HG03571 (cell line): ENCODE results near the gene SLX4.
A peak's percentile ranks its signal among the peaks of the same experiment; 100 is the strongest.

Source experiments
- ATAC-seq: cut with Tn5 transposase; IDR thresholded peaks from one replicate; pipeline ENCODE4 v1.9.1; 2021; ENCODE audit not compliant: unreplicated experiment

The SLX4 gene

GRCh38 chr16:3601614-3602319, 9.6 kb downstream of the SLX4 start:
- no peak for ATAC-seq

- ATAC-seq: no peak
Observed at GRCh38 chr16:3599922-3600321, 11.5 kb downstream of the SLX4 start.

- ATAC-seq: no peak
Observed at GRCh38 chr16:3599121-3599520, 12.3 kb downstream of the SLX4 start.

DNA sequence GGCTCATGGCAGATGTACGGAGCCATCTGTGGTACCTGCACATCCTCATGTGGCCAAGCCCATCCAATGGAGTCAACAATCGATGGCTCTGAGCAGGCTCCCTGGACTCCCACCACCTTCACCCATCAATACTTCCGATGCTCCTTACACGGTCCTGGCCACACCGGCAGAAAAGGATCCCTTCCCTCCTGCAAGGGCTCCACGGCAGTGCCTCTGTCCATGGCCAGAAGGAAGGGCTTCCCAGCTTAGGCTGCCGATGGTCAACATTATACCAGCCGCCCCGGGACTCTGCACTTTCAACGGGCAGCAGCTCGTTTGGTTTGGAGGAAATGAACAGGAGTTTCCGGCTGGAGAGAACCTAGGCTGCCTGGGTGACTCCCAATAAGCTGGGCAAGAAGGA, 13.2 kb downstream of the SLX4 start:
- ATAC-seq: no peak

GRCh38 chr16:3597676-3598075, 13.7 kb downstream of the SLX4 start:
- ATAC-seq: no peak

DNA sequence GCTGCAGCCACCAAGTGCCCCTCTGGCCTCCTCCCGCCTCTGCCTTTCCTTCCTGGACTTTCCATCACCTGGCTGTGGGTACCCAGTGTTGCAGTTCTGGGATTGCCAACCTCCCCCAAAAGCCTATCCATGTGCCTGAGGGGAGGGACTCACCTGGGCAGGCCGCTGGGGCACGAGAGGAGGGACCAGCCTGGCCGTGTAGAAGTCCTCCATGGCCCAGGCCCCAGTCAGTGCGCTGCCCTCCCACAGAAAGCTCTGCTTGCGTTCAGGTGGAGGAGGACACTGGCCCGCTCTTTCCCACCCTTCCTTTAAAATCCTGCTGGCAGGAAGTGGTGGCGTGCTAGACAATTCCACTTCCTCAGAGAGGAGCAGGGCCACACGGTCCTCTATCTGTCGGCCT, 14.2 kb downstream of the SLX4 start:
- ATAC-seq: no peak

GRCh38 chr16:3596101-3596861, 15.1 kb downstream of the SLX4 start:
- ATAC-seq: no peak

DNA sequence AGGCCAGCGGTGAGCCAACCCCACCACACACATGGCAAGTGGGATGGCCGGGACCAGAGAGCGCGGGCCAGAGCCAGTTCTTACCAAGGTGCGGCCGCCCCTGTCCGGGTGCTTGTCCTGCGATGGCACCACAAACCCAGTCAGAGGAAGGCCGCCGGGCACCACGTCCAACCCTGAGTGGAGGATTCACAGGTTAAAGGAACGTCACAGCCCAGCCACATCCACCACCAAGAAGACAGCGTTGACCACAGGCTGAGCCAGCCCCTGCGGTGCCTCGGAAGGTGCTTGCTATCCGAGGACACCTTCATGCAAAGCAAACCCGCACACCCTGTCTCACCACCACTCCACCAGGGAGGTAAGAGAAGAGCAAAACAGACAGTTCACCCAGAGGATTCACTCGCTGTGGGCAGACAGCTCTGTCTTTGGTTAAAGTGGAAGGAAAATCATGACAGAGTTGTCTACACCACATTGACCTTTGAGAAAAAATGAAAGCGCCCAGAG, 15.8 kb downstream of the SLX4 start:
- ATAC-seq: no peak

DNA sequence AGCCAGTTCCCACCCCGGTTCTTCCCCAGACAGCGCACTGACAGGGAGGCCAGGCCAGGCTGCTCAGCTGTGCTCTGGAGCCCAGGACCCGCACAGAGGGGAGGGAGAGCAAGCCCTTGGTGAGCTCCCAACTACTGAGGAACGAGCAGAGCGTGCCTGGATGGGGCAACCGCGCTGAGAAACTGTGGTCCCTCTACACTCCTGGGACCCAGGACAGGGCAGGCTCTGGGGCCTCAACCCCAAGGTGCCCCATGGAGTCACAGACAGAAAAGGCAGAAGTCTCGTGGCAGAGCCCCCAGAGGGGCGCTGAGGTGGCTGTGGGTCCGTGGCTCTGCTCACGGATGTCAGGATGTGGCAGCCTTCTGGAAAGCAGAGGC, 16.3 kb downstream of the SLX4 start:
- no peak for ATAC-seq

DNA sequence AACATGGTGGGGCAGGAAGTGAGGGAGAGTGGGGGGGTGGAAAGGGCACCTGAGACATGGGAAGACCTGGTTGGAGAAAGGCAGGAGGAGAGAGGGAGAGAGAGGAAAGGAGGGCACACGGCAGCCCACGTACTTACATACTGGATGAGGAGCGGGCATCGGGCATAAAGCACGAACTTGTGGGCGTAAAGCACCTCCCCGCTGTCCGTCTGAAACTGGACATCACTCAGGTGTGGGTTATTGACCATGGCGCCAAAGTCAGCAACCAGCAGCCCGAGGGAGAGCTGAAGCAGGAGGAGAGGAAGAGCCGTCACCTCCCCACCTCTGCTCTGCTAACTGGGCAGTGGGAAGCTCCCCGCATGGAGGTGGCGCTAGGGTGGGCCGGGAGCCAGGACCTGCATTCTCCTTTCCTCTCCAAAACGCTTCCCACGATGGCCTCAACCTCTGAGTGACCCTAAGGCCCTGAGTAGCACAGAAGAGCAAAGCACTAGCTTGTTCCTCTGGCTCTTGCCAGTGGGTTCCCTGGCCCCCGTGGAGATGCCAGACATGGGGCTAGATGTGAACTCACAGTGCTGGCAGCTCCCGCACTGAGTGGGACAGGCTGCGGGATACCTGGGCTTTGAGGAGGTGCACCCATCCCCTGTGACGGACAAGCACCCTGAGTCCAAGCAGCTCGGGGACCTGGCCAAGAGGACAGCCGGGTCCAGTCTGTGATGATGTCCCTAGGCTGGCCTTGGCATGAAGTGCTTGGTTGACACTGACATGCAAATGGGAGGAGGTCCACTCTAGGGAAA, 16.9 kb downstream of the SLX4 start:
- ATAC-seq: no peak

DNA sequence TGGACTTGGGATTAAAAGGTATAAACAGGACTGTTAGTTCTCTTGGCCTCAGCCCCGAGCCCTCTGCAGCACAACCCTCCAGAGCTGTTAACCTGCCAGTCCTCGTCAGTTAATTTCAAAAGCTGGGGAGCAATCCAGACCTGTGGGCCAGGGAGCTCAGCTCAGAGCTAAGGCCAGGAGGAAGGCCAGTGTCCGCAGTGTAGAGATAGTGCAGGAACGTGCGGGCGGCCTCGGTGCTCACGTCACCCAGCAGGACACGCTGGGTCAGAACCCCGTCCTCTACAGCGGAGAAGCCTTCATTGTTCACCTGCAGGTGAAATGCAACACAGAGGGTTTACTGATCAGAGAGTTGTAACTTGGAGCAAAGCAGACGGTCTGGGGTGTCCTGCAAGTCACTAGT, 18.8 kb downstream of the SLX4 start:
- no peak for ATAC-seq

GRCh38 chr16:3591991-3592390, 19.4 kb downstream of the SLX4 start:
- no peak for ATAC-seq

DNA sequence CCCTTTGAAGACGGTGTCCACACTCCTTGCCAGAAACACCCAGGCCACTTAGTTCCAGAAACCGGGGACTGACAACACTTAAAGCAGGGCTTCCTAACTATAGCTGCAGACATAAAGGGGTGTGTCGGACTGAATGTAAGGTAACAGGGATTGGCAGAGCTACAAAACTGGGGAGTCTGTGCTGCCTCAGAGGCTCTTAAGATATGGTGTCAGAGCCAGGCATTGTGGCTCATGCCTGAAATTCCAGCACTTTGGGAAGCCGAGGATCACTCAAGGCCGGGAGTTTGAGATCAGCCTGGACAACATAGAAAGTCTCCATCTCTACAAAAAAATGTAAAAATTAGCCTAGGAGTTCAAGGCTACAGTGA, 20.0 kb downstream of the SLX4 start:
- no peak for ATAC-seq

DNA sequence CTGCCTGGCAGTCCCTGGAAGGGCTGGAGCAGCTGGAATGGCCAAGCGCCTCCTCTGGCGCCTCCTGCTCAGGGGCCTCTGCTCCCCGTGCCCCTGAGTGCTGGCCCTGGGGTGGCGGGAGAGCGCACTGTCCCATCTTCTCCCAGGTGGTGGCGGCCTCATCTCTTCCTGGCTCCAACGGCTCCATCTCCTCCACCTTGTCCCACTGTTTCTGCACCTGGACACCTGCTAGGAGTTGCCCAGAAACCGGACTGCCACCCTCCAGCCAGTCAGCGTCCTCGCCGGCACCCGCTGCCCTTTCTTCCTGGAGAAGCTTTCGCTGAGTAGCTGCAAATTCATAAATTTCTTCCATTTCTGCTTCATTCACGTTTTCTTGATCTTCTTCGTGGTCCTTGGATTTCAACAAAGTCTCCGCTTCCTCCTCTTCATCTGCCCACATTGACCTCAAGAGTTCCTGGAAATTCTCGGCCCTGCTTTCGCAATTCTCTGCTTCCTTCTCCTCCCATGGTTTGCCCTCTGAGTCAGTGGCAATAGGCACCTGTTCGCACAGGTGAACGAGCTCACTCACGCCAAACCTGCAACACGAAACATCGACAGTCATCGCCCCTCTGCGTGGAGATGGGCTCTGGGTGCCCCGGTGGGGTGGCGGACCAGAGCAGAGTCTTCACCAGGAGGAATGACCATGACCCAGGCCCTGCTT, 20.5 kb downstream of the SLX4 start:
- ATAC-seq: no peak

DNA sequence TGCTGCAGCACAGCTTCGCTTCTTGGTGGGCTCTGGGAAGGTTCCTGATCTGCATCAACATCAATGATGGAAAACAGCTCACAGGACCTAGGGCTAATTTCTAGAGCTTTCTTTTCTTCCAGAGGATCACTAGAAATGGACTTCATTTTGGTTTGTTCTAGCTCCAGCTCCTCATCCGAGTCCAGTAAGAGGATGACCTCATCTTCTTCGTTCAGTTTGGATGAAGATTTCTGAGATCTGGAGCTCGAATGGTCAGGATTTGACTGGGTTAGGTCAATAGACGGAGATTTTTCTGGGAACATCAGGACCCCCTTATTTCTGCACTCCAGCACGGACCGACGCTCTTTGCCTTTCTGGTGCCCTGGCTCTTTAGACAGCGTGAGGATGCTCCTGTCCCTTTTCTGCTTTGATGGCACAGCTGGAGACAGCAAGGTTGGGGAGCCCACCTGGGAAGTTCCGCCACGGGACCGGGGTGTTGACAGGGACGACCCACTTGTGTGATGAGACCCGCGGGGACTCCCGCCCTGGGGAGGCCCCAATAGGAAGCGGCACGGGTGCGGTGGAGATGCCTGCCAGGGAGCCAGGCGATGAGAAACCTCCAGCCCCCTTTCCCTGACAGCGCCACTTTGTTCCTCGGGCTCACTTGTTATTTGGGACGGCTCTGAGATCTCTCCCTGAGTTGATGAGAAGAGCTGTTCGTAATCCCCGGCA, 21.3 kb downstream of the SLX4 start:
- ATAC-seq: no peak

DNA sequence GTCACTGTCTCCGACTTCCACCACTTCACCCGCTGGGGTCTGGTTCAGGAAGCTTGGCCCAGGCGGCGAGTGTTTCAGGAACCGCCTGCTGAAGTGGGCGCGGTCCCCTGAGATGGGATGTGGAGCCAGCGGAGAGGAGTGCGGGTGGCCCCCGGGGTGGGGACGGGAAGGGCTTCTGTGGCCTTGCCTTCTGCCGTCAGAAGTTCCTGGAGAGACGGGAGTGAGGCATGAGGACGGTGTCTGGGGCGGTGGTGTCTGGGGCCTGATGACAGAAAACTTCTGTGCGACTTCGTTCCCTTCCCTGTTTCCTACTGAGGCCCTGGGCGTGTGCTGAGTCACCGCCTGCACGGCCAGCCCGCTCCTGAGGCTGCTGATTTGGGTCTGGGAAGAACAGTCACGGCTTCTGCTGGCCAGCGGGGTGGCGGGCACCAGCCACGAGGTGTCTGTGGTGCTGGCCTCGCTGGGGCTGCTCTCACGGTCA, 21.9 kb downstream of the SLX4 start:
- ATAC-seq: no peak

GRCh38 chr16:3589001-3589400, 22.4 kb downstream of the SLX4 start:
- ATAC-seq: no peak

GRCh38 chr16:3587547-3588110, 23.8 kb downstream of the SLX4 start:
- peak; percentile 54 for ATAC-seq

DNA sequence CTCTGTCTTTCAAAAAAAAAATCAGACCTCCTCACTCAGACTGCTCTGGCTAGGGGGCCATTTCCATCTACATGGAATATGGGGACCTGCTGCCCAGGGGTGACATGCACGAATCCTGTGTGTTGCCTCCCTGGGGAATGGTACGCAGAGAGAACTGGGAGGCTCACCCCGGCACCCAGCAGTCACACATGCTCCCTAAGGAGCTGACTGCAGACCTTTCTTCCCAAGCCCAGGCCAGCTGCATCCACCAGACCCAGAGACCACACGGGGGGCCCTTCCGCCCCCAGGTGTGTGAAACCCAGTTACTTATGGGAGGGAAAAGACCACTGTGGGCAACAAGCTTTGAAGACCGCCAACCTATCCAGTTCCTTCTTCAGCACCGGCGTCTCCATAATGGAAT, 27.0 kb downstream of the SLX4 start:
- no peak for ATAC-seq
